ENCODE measurements around the gene SETD9. TPM values are rescaled to one million over a fixed set of nuclear protein-coding genes. Genes with fewer than 3 reads are reported as not detected.

SETD9 gene
- total and polyA plus RNA-seq, 5 experiments from 2014 or later = 9.4 to 12.8 (median 11.0) TPM

DNA sequence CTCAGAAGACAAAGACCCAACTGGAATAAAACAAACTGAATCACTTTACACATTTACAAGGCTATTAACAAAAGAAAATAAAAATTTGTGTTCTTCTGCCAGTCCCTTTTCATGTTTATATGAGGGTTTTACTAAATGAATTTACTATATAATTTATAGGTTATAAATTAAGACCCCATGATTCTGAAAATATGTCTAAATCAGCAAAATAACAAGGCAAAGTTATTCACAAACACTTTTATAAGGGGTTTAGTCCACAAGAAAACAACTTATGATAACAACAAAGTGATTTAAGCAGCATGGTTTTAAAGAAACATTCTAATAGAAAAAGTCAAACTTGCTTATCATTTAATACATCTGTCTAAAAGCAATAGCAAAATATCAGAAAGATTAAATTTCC is 37.7 kb downstream of the SETD9 start:
- no peaks in the 10 kb centered on the region for H3K27me3 Mint-ChIP-seq

DNA sequence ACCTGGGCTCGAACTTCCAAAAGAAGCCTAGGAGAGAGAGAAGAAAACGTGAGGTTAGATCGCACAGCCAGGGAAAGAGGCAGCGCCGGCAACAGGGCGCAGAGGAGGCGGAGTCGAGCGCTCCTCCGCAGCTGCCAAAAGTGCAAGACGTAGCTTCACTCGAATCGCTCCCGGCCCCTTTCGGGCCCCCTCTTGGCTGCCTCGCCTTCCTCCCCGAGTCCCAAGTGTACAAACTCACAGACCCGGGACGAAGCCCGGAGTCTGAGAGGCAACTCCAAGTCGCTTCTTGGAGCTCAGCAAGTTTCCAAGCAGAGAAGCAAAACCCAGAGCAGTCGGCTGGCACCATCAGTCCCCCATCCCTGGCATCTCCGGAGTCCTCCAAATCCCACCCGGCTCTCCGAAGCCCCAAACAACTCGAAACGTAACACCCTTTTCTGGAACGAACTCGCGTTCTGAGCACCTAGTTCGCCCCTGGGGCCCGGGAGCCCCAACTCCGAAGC is 41.3 kb downstream of the SETD9 start:
- DNase-seq = peak; percentile 20 to 68 (median 41)
- POLR2A ChIA-PET = interaction anchor here (0.5 to 1.6 kb wide), 6 partner anchors 41 to 1241 kb away, joined by 3 to 15 read pairs (median 4); partner anchors contain the start of genes GPBP1 and SETD9
- peak; percentile 53 to 55 for ATAC-seq
- H3K27ac Mint-ChIP-seq = peak overlapping the region; percentile 78 to 94 (median 92)
- H3K4me1 Mint-ChIP-seq = peaks cover 11 to 36% (median 23%) of the 10 kb centered on the region in 4 donors
- peaks cover 0 to 21% (median 2%) of the 10 kb centered on the region in 3 donors for H3K36me3 Mint-ChIP-seq
- H3K9me3 Mint-ChIP-seq = no peaks in the 10 kb centered on the region
- peaks cover 0 to 17% (median 7%) of the 10 kb centered on the region in 5 donors for H3K27me3 Mint-ChIP-seq
- H3K4me3 Mint-ChIP-seq = peak overlapping the region; percentile 91 to 97 (median 95)

More for the DNA sequence above, 37.7 kb downstream of the SETD9 start:
- Mint-ChIP-seq H3K36me3 (peaks cover 8 to 53% (median 14%) of the 10 kb centered on the region in 3 donors), H3K27ac (peak overlapping the region in 1 of 10 donors; percentile 32), H3K4me1 (peaks cover 13 to 30% (median 21%) of the 10 kb centered on the region in 4 donors), H3K4me3 (no peak overlapping the region), H3K9me3 (no peaks in the 10 kb centered on the region)
- POLR2A ChIA-PET = no interaction called here
- DNase-seq (no peak), ATAC-seq (no peak)

DNA sequence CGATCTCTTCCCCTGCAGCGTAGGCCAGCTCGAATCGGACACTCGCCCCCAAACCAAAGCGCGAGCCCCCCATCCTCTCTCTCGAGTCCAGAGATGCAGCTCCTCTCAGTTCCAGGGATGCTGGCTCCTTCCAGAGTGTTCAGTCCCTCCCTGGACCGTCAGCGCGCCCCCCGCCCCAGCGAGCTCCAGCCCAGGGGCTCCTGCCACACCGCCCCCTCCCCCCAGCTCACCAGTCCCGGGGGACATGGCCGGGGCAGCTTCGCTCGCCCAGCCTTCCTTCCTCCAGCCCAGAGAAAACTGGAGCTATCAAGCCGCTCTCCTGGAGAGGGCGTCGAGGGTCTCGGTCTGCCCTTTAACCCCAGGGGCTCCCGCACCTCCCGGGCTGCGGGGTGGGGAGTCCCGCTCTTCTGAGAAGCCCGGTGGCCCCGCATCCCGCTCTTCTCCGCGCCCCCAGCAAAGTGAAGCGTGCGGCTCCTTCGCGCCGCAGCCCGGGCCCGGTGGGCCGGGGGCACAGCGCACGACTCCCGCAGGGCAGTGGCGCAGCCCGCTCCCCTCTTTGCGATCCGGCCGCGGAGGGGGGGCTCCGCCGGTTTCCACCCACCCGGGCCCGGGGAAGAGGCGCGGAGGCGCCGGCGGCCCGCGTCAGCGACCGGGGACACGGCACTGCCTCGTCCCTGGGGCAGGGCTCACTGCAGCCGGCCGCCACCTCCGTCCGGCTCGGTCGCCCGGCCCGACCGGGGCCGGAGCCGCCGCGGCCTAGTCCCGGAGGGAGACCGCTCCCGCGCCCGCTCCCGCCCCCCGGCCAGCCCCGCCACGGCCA is 41.9 kb downstream of the SETD9 start:
- Mint-ChIP-seq H3K27ac (peak overlapping the region; percentile 78 to 94 (median 92)), H3K4me1 (peaks cover 11 to 36% (median 23%) of the 10 kb centered on the region in 4 donors), H3K27me3 (peaks cover 0 to 18% (median 7%) of the 10 kb centered on the region in 5 donors), H3K36me3 (peaks cover 0 to 14% (median 2%) of the 10 kb centered on the region in 3 donors), H3K9me3 (no peaks in the 10 kb centered on the region), H3K4me3 (peak overlapping the region; percentile 91 to 97 (median 95))
- POLR2A ChIA-PET = interaction anchor here (0.5 to 1.6 kb wide), 6 partner anchors 41 to 1242 kb away, joined by 3 to 15 read pairs (median 4); partner anchors contain the start of genes GPBP1 and SETD9
- DNase-seq (peak in 6 of 10 donors; percentile 1 to 32 (median 20)), ATAC-seq (peak; percentile 22 to 39)

DNA sequence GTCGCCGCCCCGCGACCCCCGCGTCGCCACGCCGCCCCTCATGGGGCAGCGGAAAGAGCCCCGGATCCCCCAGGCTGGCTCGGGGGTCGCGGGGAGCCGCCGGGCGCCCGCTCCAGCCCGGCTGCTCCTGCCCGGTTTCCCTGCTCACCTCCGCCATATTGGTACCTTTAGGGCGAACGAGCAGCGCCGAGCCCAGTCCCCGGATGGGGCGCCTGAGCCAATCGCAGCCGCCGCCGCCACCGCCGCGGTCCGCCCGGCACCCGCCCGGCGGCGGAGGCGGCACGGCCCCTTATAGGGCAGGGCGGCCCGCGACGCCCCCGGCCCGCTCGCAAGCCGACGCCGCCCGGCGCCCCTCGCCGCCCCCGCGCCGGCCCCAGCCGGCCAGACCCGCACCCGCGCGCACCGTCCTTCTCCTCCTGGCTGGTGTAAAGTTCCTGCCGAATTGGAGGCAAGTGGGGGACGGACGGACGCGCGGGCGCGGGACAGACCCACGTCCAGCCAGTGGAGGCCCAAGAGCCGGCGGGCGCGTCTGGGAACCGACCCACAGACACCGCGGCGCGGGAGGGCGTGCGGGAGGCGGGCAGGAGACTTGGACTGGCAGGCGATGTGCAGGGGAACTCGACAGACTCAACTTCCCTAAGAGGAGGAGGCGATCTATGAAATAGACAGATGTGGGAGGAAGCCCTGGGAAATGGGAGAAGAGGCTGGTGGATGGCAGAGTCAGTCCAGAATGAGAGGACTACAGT is 42.7 kb downstream of the SETD9 start, which contains the start of gene MIER3:
TSS of gene MIER3 (minus strand) at position 178 of the 746 bp plus-strand sequence. CDS start at position 157, 21 bp downstream.
- H3K27me3 Mint-ChIP-seq = peaks cover 0 to 23% (median 7%) of the 10 kb centered on the region in 5 donors
- peaks cover 11 to 36% (median 23%) of the 10 kb centered on the region in 4 donors for H3K4me1 Mint-ChIP-seq
- ATAC-seq = peak; percentile 90 to 92
- H3K27ac Mint-ChIP-seq = peak within 1 kb of the TSS; percentile 78 to 94 (median 92)
- H3K4me3 Mint-ChIP-seq = peak within 1 kb of the TSS; percentile 91 to 97 (median 95)
- no peaks in the 10 kb centered on the region for H3K9me3 Mint-ChIP-seq
- POLR2A ChIA-PET = no interaction called here
- peak; percentile 68 to 86 (median 78) for DNase-seq
- peaks cover 0 to 11% (median 0%) of the 10 kb centered on the region in 3 donors for H3K36me3 Mint-ChIP-seq

DNA sequence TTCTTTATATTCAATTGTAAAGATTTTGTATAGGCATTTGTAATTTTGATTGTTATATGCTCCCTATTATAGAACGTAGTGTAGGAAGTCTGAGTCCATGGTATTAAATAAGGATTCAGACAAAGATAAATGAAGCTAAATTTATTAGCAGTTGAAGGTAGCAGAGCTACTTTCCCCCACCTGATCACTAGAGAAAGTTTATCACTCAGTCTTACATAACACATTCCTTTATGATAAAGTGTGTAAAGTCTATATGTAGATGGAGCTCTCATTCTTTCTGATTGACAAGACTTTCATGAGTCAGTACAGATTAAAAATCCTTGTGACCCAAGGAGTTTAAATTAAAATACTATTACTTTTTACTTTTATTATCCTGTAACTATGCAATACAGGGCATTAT is 44.9 kb downstream of the SETD9 start:
- DNase-seq = no peak
- peaks cover 2 to 35% (median 18%) of the 10 kb centered on the region in 5 donors for H3K27me3 Mint-ChIP-seq
- no peak for ATAC-seq
- no peaks in the 10 kb centered on the region for H3K9me3 Mint-ChIP-seq
- peaks cover 0 to under 1% (median 0%) of the 10 kb centered on the region in 3 donors for H3K36me3 Mint-ChIP-seq
- no peak overlapping the region for H3K4me3 Mint-ChIP-seq
- POLR2A ChIA-PET = no interaction called here
- H3K27ac Mint-ChIP-seq = no peak overlapping the region
- peaks cover 11 to 28% (median 17%) of the 10 kb centered on the region in 4 donors for H3K4me1 Mint-ChIP-seq

DNA sequence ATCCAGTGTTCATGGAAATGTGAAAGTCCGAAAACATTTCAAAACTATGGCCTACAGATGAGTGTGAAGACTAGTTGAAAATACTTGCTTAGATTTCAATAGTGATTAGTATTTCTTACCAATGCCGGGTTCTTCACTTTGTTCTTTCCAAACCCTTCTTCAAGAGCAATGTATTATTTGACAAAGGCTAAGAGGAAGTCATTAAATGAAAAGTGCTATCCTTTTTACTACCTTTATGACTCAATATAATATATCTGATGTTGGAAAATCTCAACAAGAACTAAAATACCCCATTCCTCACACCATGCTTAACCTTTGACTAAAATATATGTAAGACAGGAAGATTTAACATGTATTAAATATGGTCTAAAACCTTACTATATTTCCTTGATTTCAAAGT is 49.2 kb downstream of the SETD9 start:
- H3K36me3 Mint-ChIP-seq = no peaks in the 10 kb centered on the region
- POLR2A ChIA-PET = no interaction called here
- ATAC-seq (no peak), DNase-seq (no peak)
- no peak overlapping the region for H3K4me3 Mint-ChIP-seq
- peaks cover 16 to 59% (median 38%) of the 10 kb centered on the region in 5 donors for H3K27me3 Mint-ChIP-seq
- H3K9me3 Mint-ChIP-seq = no peaks in the 10 kb centered on the region
- no peaks in the 10 kb centered on the region for H3K4me1 Mint-ChIP-seq
- no peak overlapping the region for H3K27ac Mint-ChIP-seq

DNA sequence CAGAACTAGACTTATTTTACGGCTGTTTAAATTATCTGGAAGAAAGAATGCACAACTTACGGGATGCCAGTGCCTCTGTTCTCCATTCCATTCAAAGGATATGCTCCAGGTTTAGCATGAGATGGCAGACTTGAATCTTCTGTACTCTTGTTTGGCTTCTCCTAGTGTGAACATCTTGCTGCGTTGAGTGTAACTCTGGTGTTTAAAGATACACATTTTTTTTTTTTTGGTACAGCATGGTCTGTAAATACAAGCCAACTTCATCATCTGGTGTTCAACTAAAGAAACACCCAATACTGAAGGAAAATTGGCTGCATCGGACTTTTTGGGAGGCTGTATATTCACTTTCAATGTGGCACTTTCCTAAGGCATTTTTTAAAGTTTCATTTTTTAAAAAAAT is 49.9 kb downstream of the SETD9 start:
- no peaks in the 10 kb centered on the region for H3K9me3 Mint-ChIP-seq
- H3K27ac Mint-ChIP-seq = no peak overlapping the region
- no peak overlapping the region for H3K4me3 Mint-ChIP-seq
- no peak for ATAC-seq
- H3K36me3 Mint-ChIP-seq = no peaks in the 10 kb centered on the region
- H3K4me1 Mint-ChIP-seq = no peaks in the 10 kb centered on the region
- H3K27me3 Mint-ChIP-seq = peaks cover 16 to 57% (median 38%) of the 10 kb centered on the region in 5 donors
- POLR2A ChIA-PET = no interaction called here
- no peak for DNase-seq

DNA sequence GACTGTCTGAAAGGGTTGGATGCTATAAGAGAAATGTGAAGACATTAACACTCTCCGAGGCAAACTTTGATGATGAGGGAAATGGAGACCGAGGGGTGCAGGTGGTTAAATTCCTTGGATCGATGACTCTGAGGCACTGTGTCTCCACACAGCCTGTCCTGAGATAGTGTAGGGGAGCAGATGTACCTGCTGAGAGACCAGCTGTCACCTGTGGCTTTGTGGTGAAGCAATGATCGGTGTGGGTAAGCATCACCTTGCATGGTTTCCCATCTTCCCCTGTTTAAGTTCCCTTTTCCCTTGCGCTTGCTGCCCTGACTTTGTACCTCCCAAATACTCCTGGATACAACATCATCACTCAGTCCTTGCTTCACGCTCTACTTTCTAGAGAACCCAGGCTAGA is 52.4 kb downstream of the SETD9 start:
- Mint-ChIP-seq H3K27ac (no peak overlapping the region), H3K27me3 (peaks cover 19 to 57% (median 41%) of the 10 kb centered on the region in 5 donors), H3K9me3 (no peaks in the 10 kb centered on the region), H3K36me3 (no peaks in the 10 kb centered on the region), H3K4me3 (no peak overlapping the region), H3K4me1 (no peaks in the 10 kb centered on the region)
- POLR2A ChIA-PET = no interaction called here
- ATAC-seq (no peak), DNase-seq (no peak)

DNA sequence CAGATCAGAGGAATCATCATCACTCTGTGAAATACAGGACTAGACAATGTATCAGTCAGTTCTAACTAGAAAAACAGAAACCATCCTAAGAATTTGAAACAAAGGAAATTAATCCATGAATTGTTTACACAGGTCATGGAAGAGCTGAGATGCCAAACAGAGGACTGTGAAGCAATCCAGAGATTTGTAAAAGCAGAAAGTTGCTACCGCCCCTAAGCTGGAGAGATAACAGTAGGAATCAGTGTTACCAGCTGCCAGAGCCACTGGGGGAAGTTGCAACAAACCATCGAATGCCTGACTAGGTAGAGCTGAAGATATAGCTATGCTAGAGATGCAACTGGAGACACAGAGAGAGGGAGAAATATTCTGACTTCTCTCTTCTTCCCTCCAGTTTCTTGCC is 52.9 kb downstream of the SETD9 start:
- ATAC-seq = no peak
- Mint-ChIP-seq H3K36me3 (no peaks in the 10 kb centered on the region), H3K27ac (no peak overlapping the region), H3K27me3 (peaks cover 20 to 56% (median 41%) of the 10 kb centered on the region in 5 donors), H3K4me3 (no peak overlapping the region), H3K9me3 (no peaks in the 10 kb centered on the region), H3K4me1 (no peaks in the 10 kb centered on the region)
- POLR2A ChIA-PET = no interaction called here
- DNase-seq = no peak

DNA sequence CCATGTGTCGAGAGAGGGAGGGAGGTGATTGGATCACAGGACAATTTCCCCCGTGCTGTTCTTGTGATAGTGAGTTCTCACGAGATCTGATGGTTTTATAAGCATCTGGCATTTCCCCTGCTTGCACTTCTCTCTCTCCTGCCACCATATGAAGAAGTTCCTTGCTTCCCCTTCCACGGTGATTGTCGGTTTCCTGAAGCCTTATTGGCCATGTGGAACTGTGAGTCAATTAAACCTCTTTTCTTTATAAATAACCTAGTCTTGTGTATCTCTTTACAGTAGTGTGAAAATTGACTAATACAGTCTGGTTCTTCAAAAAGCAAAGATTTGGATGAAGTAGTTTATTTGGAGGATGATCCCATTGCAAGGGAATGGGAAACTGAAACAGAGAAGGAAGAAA is 53.9 kb downstream of the SETD9 start:
- H3K27me3 Mint-ChIP-seq = peaks cover 22 to 49% (median 35%) of the 10 kb centered on the region in 5 donors
- no peak for ATAC-seq
- DNase-seq = no peak
- no peaks in the 10 kb centered on the region for H3K9me3 Mint-ChIP-seq
- no peaks in the 10 kb centered on the region for H3K36me3 Mint-ChIP-seq
- H3K27ac Mint-ChIP-seq = no peak overlapping the region
- H3K4me3 Mint-ChIP-seq = no peak overlapping the region
- POLR2A ChIA-PET = no interaction called here
- H3K4me1 Mint-ChIP-seq = no peaks in the 10 kb centered on the region

DNA sequence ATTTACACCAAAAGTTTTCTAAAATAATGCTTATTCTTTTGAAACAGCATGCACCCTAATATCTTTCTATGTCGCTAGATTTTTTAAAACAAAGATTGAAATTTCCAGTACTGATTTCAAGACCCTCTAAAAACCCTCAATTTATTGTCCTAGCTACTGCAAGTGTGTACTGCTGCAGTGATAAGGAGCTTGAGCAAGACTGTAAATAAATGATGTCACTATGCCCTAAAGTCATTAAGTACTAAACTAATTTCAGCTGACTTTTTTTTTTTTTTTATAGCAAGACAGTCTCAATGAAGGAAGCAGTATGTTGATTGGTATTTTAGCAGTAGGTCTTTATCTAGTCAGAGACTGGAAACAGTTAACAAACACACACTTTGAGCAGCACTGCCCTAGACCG is 54.8 kb downstream of the SETD9 start:
- POLR2A ChIA-PET = no interaction called here
- Mint-ChIP-seq H3K4me3 (no peak overlapping the region), H3K9me3 (no peaks in the 10 kb centered on the region), H3K27me3 (peaks cover 20 to 47% (median 31%) of the 10 kb centered on the region in 5 donors), H3K4me1 (no peaks in the 10 kb centered on the region), H3K27ac (no peak overlapping the region), H3K36me3 (no peaks in the 10 kb centered on the region)
- ATAC-seq (no peak), DNase-seq (no peak)

Measured in naive thymus-derived CD8-positive, alpha-beta T cell (primary cell).